Upper lobe of left lung (tissue), 4 donors: ENCODE measurements around the gene STOM.

ENCODE experiments used
- CTCF ChIP-seq, 6 experiments: fragments of 450-650 bp in 4 of 6; fragments of 200-600 bp in 2 of 6; sonication (generic) in 2 of 6; IDR thresholded peaks; one replicate each; pipeline ENCODE4 v1.5.1; 2016 to 2019; ENCODE audit warnings: antibody characterized with exemption in 6 of 6
- EP300 ChIP-seq, 4 donors: sonication (generic); formaldehyde crosslinking; IDR thresholded peaks; one replicate each; pipeline ENCODE4 v1.5.1; 2017; ENCODE audit warnings: antibody characterized with exemption in 4 of 4, control low read depth in 2 of 4
- POLR2A ChIP-seq, 4 donors: fragments of 450-650 bp; IDR thresholded peaks; one replicate each; pipeline ENCODE4 v1.5.1; 2016 to 2017; ENCODE audit warnings: antibody characterized with exemption in 4 of 4, mild to moderate bottlenecking in 2 of 4
- POLR2AphosphoS5 ChIP-seq, 2 donors: sonication (generic); formaldehyde crosslinking; IDR thresholded peaks; one replicate each; pipeline ENCODE4 v1.5.1; 2017; ENCODE audit warnings: antibody characterized with exemption in 2 of 2

- no peak for TF ChIP-seq CTCF (IDR thresholded peaks at IDR 0.05)
- TF ChIP-seq POLR2AphosphoS5 (IDR thresholded peaks at IDR 0.05): no peak
- TF ChIP-seq POLR2A (IDR thresholded peaks at IDR 0.05): no peak
- TF ChIP-seq EP300 (IDR thresholded peaks at IDR 0.05): no peak
Observed at GRCh38 chr9:121365564-121365963, 4.5 kb downstream of the STOM start.
